ENCODE results near the gene CDH11.

CDH11 gene

GRCh38 chr16:65041667-65042066, 80.2 kb downstream of the CDH11 start:
- Histone ChIP-seq H4K20me1 (ENCODE audit: insufficient read depth, low read length) (no peaks in the 10 kb centered on the region), H3K36me3 (replicated peaks; ENCODE audit: low read depth, low read length) (no peaks in the 10 kb centered on the region), H2AFZ (ENCODE audit: low read depth, low read length) (no peak overlapping the region), H3K4me3 (ENCODE audit: low read length) (no peak overlapping the region), H3K79me2 (ENCODE audit: low read length) (no peaks in the 10 kb centered on the region), H3K9me3 (ENCODE audit: insufficient read depth, low read length) (no peaks in the 10 kb centered on the region), H3K4me2 (ENCODE audit: low read length) (no peak overlapping the region), H3K4me1 (ENCODE audit: low read length) (no peaks in the 10 kb centered on the region), H3K27ac (ENCODE audit: low read length) (no peak overlapping the region), H3K9ac (ENCODE audit: low read length) (no peak overlapping the region), H3K27me3 (ENCODE audit: low read depth, low read length) (no peaks in the 10 kb centered on the region)
- TF ChIP-seq EZH2phosphoT487 (IDR thresholded peaks at IDR 0.05; ENCODE audit: low read depth) = no peak
- TF ChIP-seq CTCF (IDR thresholded peaks at IDR 0.05; ENCODE audit: low read depth, low read length) = no peak

GRCh38 chr16:65038100-65038499, 83.8 kb downstream of the CDH11 start:
- Histone ChIP-seq H3K9ac (ENCODE audit: low read length) (no peak overlapping the region), H4K20me1 (ENCODE audit: insufficient read depth, low read length) (no peaks in the 10 kb centered on the region), H3K4me1 (ENCODE audit: low read length) (no peaks in the 10 kb centered on the region), H2AFZ (ENCODE audit: low read depth, low read length) (no peak overlapping the region), H3K4me3 (ENCODE audit: low read length) (no peak overlapping the region), H3K36me3 (replicated peaks; ENCODE audit: low read depth, low read length) (no peaks in the 10 kb centered on the region), H3K27ac (ENCODE audit: low read length) (no peak overlapping the region), H3K9me3 (ENCODE audit: insufficient read depth, low read length) (no peaks in the 10 kb centered on the region), H3K4me2 (ENCODE audit: low read length) (no peak overlapping the region), H3K27me3 (ENCODE audit: low read depth, low read length) (no peaks in the 10 kb centered on the region), H3K79me2 (ENCODE audit: low read length) (no peaks in the 10 kb centered on the region)
- TF ChIP-seq CTCF (IDR thresholded peaks at IDR 0.05; ENCODE audit: low read depth, low read length) = no peak
- no peak for TF ChIP-seq EZH2phosphoT487 (IDR thresholded peaks at IDR 0.05; ENCODE audit: low read depth)

- Histone ChIP-seq H3K4me1 (ENCODE audit: low read length) (no peaks in the 10 kb centered on the region), H3K79me2 (ENCODE audit: low read length) (no peaks in the 10 kb centered on the region), H3K4me2 (ENCODE audit: low read length) (no peak overlapping the region), H3K27me3 (ENCODE audit: low read depth, low read length) (no peaks in the 10 kb centered on the region), H3K9ac (ENCODE audit: low read length) (no peak overlapping the region), H3K36me3 (replicated peaks; ENCODE audit: low read depth, low read length) (no peaks in the 10 kb centered on the region), H4K20me1 (ENCODE audit: insufficient read depth, low read length) (no peaks in the 10 kb centered on the region), H3K9me3 (ENCODE audit: insufficient read depth, low read length) (no peaks in the 10 kb centered on the region), H3K4me3 (ENCODE audit: low read length) (no peak overlapping the region), H2AFZ (ENCODE audit: low read depth, low read length) (no peak overlapping the region), H3K27ac (ENCODE audit: low read length) (no peak overlapping the region)
- TF ChIP-seq CTCF (IDR thresholded peaks at IDR 0.05; ENCODE audit: low read depth, low read length) = no peak
- no peak for TF ChIP-seq EZH2phosphoT487 (IDR thresholded peaks at IDR 0.05; ENCODE audit: low read depth)
Observed at GRCh38 chr16:65037556-65037955, 84.3 kb downstream of the CDH11 start.

GRCh38 chr16:65034915-65035314, 86.9 kb downstream of the CDH11 start:
- no peaks in the 10 kb centered on the region for H3K79me2 ChIP-seq (ENCODE audit: low read length)
- no peaks in the 10 kb centered on the region for H4K20me1 ChIP-seq (ENCODE audit: insufficient read depth, low read length)
- H3K9me3 ChIP-seq (ENCODE audit: insufficient read depth, low read length) = no peaks in the 10 kb centered on the region
- H3K27ac ChIP-seq (ENCODE audit: low read length) = no peak overlapping the region
- no peaks in the 10 kb centered on the region for H3K4me1 ChIP-seq (ENCODE audit: low read length)
- no peak overlapping the region for H3K4me3 ChIP-seq (ENCODE audit: low read length)
- no peaks in the 10 kb centered on the region for H3K36me3 ChIP-seq (replicated peaks; ENCODE audit: low read depth, low read length)
- no peaks in the 10 kb centered on the region for H3K27me3 ChIP-seq (ENCODE audit: low read depth, low read length)
- H2AFZ ChIP-seq (ENCODE audit: low read depth, low read length) = no peak overlapping the region
- no peak overlapping the region for H3K4me2 ChIP-seq (ENCODE audit: low read length)
- no peak overlapping the region for H3K9ac ChIP-seq (ENCODE audit: low read length)
- TF ChIP-seq CTCF (IDR thresholded peaks at IDR 0.05; ENCODE audit: low read depth, low read length) = no peak
- TF ChIP-seq EZH2phosphoT487 (IDR thresholded peaks at IDR 0.05; ENCODE audit: low read depth) = no peak
